Cardiac muscle cell (in vitro differentiated cells and primary cell): ENCODE data around the gene FABP1. TPM values are rescaled to one million over a fixed set of nuclear protein-coding genes. Genes with fewer than 3 reads are reported as not detected.

Source experiments
- DNase-seq, 2 donors: peaks; one replicate each; pipeline versions ENCODE4 v3.0.0 to v3.0.0-alpha.2; 2010 to 2017; ENCODE audit warnings: low read depth in 1 of 2, low spot score in 1 of 2
- H3K27ac ChIP-seq: fragments of 200-600 bp; sonication (generic); 2 replicates; pipeline ENCODE4 v1.5.1; 2016
- H3K27me3 ChIP-seq: fragments of 200-600 bp; sonication (generic); 2 replicates; pipeline ENCODE4 v1.6.0; 2016; ENCODE audit warnings: control low read depth
- H3K36me3 ChIP-seq: fragments of 200-600 bp; sonication (generic); 2 replicates; pipeline ENCODE4 v1.5.1; 2016; ENCODE audit warnings: control low read depth
- H3K4me1 ChIP-seq: fragments of 200-600 bp; sonication (generic); 2 replicates; pipeline ENCODE4 v1.8.1; 2017; ENCODE audit warnings: low read depth, mild to moderate bottlenecking, mixed run types
- H3K4me3 ChIP-seq: fragments of 200-600 bp; sonication (generic); 2 replicates; pipeline ENCODE4 v1.5.1; 2016; ENCODE audit warnings: mild to moderate bottlenecking
- H3K9me3 ChIP-seq: fragments of 200-600 bp; sonication (generic); 2 replicates; pipeline ENCODE4 v1.5.1; 2017; ENCODE audit warnings: low read depth, mild to moderate bottlenecking, control low read depth
- polyA plus RNA-seq: library from polyadenylated mRNA; unstranded; fragments of >200 nt; fragmentation: Nextera tagmentation; extraction: Ambion mirVana; gene quantifications from 2 replicates; pipeline ENCODE4 v1.2.1, GENCODE V29; 2016
- total RNA-seq: library from RNA; depleted of rRNA; stranded (reverse); fragments of >200 nt; gene quantifications from 2 replicates; pipeline ENCODE4 v1.2.3, GENCODE V29; 2016
- TF ChIP-seq, protein P1 (sequence below): IDR thresholded peaks from 2 replicates; pipeline ENCODE4 v1.5.1; 2012; ENCODE audit warnings: low read depth, mild to moderate bottlenecking, low read length

Gene FABP1
- total and polyA plus RNA-seq, 2 experiments from 2014 or later = 0.45 TPM; not detected in 1

DNA sequence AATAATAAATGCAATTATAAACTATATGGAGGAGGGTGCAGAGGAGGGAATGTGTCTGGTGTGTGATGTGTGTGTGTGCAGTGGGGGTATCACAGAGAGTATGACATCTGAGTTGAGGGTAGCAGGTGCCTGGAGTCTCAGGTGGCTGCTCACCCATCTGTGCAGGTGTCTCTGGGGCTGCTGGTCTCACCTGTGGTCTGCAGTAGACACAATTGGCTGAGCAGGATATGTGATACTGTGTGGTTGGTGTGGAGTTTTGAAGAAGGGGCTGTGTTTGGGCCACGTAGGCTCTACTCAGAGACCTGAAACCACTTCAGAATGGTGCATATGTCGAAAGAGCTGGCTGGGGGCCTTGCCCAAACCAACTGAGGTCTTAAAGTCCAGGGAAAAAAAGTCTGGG, 17.0 kb downstream of the FABP1 start:
- TF ChIP-seq, protein P1, sequence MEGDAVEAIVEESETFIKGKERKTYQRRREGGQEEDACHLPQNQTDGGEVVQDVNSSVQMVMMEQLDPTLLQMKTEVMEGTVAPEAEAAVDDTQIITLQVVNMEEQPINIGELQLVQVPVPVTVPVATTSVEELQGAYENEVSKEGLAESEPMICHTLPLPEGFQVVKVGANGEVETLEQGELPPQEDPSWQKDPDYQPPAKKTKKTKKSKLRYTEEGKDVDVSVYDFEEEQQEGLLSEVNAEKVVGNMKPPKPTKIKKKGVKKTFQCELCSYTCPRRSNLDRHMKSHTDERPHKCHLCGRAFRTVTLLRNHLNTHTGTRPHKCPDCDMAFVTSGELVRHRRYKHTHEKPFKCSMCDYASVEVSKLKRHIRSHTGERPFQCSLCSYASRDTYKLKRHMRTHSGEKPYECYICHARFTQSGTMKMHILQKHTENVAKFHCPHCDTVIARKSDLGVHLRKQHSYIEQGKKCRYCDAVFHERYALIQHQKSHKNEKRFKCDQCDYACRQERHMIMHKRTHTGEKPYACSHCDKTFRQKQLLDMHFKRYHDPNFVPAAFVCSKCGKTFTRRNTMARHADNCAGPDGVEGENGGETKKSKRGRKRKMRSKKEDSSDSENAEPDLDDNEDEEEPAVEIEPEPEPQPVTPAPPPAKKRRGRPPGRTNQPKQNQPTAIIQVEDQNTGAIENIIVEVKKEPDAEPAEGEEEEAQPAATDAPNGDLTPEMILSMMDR = no peak
- H3K9me3 ChIP-seq = no peaks in the 10 kb centered on the region
- peaks cover 14% of the 10 kb centered on the region for H3K4me1 ChIP-seq
- H3K36me3 ChIP-seq = peaks cover 76% of the 10 kb centered on the region
- H3K27me3 ChIP-seq = no peaks in the 10 kb centered on the region
- H3K4me3 ChIP-seq = no peak overlapping the region
- DNase-seq = no peak
- peak overlapping the region; percentile 69 for H3K27ac ChIP-seq

DNA sequence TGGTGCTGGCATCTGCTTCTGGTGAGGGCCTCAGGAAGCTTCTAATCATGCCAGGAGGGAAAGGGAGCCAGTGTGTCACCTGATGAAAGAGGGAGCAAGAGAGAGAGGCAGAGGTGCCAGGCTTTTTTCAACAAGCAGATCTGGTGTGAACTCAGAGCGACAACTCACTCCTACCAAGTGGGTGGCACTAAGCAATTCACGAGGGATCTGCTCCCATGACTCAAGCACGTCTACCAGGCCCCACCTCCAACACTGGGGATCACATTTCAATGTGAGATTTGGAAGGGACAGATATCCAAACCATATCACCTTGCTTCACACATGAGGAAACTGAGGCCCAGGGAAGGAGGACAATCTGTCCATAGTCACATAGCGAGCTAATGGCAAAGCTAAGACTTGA, 19.1 kb downstream of the FABP1 start:
- Histone ChIP-seq H3K4me1 (no peaks in the 10 kb centered on the region), H3K27me3 (no peaks in the 10 kb centered on the region), H3K36me3 (peaks cover 92% of the 10 kb centered on the region), H3K4me3 (no peak overlapping the region), H3K9me3 (no peaks in the 10 kb centered on the region), H3K27ac (peak overlapping the region; percentile 62)
- TF ChIP-seq, protein P1 = no peak
- DNase-seq = no peak

DNA sequence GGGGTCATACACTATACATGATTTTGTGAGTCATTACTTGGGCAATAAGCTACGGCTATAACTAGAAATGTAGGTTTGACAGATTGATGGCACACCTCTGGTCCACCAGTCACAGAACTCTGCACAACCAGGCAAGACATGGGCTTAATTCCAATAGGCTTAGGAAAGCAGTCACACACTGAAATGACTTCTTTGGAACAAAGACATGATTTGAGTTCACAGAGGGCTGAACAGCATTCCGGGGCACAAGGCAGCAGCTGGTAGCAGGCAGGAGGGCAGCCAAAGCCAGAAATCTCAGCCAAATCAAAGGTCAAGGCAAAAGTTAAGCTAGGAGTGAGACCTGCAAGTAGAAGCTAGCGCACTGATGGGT, 27.4 kb downstream of the FABP1 start:
- Histone ChIP-seq H3K27me3 (no peaks in the 10 kb centered on the region), H3K4me3 (no peak overlapping the region), H3K36me3 (peaks cover 52% of the 10 kb centered on the region), H3K9me3 (no peaks in the 10 kb centered on the region), H3K4me1 (peaks cover 11% of the 10 kb centered on the region), H3K27ac (peak overlapping the region; percentile 29)
- DNase-seq = no peak
- TF ChIP-seq, protein P1 = no peak

DNA sequence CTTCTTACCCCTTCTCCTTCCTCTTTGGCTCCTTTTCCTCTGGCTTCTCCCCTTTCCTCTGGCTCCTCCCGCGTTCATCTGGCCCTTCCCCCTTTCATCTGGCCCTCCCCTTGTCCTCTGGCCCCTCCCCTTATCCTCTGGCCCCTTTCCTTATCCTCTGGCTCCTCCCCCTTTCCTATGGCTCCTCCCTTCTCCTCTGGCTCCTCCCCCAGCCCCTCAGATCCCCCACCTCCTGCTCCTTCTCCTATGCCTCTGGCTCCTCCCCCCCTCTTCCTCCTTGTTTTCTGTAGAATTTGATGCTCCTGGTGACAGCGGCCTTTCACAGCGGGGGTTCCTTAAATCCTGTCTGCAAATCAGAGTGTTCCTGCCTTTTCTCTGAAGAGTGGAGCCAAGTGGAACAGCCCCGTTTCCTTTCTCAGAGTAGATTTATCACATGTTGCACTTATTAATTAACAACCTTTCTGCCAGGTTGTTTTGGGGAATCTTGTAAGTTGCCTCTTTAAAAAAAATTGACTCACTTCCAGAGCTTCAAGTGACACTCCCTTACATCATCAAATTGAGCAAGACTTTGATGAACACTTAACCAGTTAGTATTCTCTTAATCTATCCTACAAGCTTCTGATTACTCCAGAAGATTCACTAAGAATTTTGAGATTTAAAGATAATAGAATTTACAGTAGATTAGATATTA, 27.9 kb downstream of the FABP1 start:
- TF ChIP-seq, protein P1 = no peak
- peaks cover 52% of the 10 kb centered on the region for H3K36me3 ChIP-seq
- H3K27me3 ChIP-seq = no peaks in the 10 kb centered on the region
- peak; percentile 22 to 41 for DNase-seq
- peaks cover 11% of the 10 kb centered on the region for H3K4me1 ChIP-seq
- H3K27ac ChIP-seq = no peak overlapping the region
- no peak overlapping the region for H3K4me3 ChIP-seq
- H3K9me3 ChIP-seq = no peaks in the 10 kb centered on the region

DNA sequence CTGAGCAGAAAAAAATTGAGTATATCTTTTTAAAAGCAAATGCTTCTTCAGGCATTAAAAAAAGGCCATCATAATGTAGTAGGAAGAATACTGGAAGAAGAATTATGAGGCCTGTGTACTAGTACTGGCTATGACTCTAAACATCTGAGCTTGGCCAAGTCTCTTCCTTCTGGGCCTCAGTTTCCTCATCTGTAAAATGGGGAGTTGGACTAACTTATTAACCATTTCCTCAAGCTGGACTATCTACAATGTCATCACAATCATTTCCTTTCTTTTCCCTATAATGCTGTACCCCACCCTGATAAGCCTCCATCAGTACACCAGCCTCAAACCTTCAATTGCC, 29.3 kb downstream of the FABP1 start:
- TF ChIP-seq, protein P1 = no peak
- no peaks in the 10 kb centered on the region for H3K27me3 ChIP-seq
- H3K36me3 ChIP-seq = peaks cover 51% of the 10 kb centered on the region
- H3K9me3 ChIP-seq = no peaks in the 10 kb centered on the region
- no peak for DNase-seq
- H3K4me1 ChIP-seq = peaks cover 11% of the 10 kb centered on the region
- peak overlapping the region; percentile 68 for H3K27ac ChIP-seq
- H3K4me3 ChIP-seq = no peak overlapping the region
